NCI-H2107 (cell line): ENCODE data around the gene ZFP57.

Experiments used
- DNase-seq: peaks from one replicate; lab custom pipeline; 2025; lab: John Stamatoyannopoulos, UW

The ZFP57 gene

DNA sequence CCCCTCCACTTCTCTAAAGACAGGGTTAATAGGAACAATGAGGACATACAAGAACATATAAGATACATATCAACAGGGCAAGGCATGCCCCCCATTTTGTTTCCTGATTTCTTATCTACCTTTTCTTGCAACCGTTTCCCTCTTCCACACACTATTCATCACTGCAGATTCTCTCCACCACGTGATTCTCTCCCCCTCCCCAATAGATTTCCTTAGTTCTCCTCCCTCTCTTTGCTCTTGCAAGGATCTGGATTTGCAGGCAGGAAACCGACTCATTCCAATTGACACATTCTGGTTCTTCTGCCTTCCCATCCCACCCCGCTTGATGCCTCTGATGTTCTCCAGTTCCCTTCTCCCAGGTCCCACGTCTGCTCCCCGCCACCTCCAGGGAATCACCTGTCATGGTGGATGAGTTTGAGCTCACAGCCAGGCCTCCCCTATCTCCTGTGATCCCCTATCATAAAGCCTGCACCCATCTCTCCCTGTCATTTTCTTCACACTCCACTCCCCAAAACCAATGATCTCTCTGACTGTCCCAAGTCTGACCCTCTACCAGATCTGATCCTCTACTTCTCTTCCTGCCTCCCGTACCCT lies 55.5 kb downstream of the ZFP57 start:
- DNase-seq: no peak

- DNase-seq: no peak
Observed at GRCh38 chr6:29624520-29624961, 56.4 kb downstream of the ZFP57 start.
